Dendritic cell treated with granulocyte-macrophage colony-stimulating factor and Interleukin-4, amounts not matched to agents 40 ng/mL and 50 ng/mL, for 4 days (primary cell): ENCODE results near the gene SINHCAF.
"Not testable (repeated sequence)": the region's sequence is repeated elsewhere in the genome, so short reads cannot be mapped to it uniquely, and the experiment has no call there.

Experiments
- H3K27ac Mint-ChIP-seq: one replicate; pipeline ENCODE4 v1.8.0; 2022; ENCODE audit warnings: mild to moderate bottlenecking, mixed read lengths
- H3K27me3 Mint-ChIP-seq: one replicate; pipeline ENCODE4 v1.8.0; 2022; ENCODE audit warnings: mild to moderate bottlenecking, mixed read lengths
- H3K36me3 Mint-ChIP-seq: one replicate; pipeline ENCODE4 v1.8.0; 2022; ENCODE audit warnings: low read depth, mixed read lengths
- H3K4me1 Mint-ChIP-seq: one replicate; pipeline ENCODE4 v1.8.0; 2022; ENCODE audit warnings: low read depth, mixed read lengths
- H3K4me3 Mint-ChIP-seq: one replicate; pipeline ENCODE4 v1.8.0; 2022; ENCODE audit warnings: mild to moderate bottlenecking, moderate library complexity, mixed read lengths
- H3K9me3 Mint-ChIP-seq: one replicate; pipeline ENCODE4 v1.8.0; 2022; ENCODE audit warnings: mixed read lengths
- intact Hi-C: fragments of 100-400 bp; cut with micrococcal nuclease; formaldehyde crosslinking; loops from one replicate; pipeline ENCODE4 v1.15.0; 2022

SINHCAF gene

DNA sequence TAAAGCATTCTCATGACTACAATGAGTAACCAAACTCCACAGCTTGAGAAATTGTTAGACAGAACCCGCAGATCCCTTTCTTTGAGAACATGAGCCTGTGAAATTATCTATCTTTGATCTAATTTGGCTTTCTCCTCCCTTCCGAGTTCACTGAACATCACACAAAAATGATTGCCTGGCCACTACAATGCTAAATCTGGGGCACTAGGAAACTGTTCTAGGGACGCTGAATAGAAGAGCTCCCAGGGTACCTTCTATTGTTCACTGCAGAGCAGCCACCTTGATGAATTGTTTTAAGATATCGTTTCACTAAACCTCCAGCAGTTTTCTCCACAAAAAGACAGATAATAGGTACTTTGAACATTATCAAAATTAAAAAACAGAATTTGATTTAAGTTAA, 47.5 kb downstream of the SINHCAF start:
- H3K27ac Mint-ChIP-seq: no peak overlapping the region
- intact Hi-C loops: loop anchor here (10.0 kb wide), 1 partner anchor 164 kb away; no protein-coding TSS in a partner anchor
- H3K9me3 Mint-ChIP-seq: no peaks in the 10 kb centered on the region
- no peak overlapping the region for H3K4me3 Mint-ChIP-seq
- no peaks in the 10 kb centered on the region for H3K27me3 Mint-ChIP-seq
- H3K4me1 Mint-ChIP-seq: no peaks in the 10 kb centered on the region
- H3K36me3 Mint-ChIP-seq: peaks cover 75% of the 10 kb centered on the region

DNA sequence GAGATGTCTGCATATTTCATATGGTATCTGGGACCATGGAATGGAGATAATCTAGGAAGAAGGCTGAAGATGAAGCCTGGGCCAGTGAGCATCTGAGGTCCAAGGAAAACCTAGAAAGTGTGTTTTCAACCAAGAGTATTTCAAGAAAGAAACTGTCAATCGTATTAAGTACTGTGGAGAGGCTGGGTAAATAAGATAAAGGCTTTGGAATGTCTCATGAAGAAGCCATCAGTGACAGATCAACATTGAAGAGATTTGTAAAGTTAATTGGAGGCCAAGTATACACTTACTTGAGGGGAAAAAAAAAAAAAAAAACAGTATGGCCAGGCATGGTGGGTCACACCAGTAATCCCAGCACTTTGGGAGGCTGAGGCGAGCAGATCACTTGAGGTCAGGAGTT, 48.9 kb downstream of the SINHCAF start:
- H3K27ac Mint-ChIP-seq: no peak overlapping the region
- H3K36me3 Mint-ChIP-seq: peaks cover 63% of the 10 kb centered on the region
- H3K4me1 Mint-ChIP-seq: no peaks in the 10 kb centered on the region
- intact Hi-C loops: loop anchor here (10.0 kb wide), 1 partner anchor 162 kb away; no protein-coding TSS in a partner anchor
- no peaks in the 10 kb centered on the region for H3K9me3 Mint-ChIP-seq
- H3K27me3 Mint-ChIP-seq: no peaks in the 10 kb centered on the region
- no peak overlapping the region for H3K4me3 Mint-ChIP-seq

DNA sequence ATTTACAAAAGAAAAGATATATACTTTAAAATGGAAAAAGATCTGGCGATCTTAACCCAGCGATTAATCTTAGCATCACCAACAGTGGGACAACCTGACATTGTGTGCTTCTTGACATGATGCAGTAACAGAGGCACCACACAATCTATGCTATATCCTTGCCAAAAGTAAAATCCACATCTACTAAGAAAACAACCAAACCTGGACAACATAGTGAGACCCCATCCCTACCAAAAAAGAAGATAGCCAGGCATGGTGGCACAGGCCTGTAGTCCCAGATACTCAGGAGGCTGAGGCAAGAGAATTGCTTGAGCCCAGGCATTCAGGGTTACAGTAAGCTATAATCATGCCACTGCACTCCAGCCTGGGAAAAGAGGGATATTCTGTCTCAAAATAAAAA, 50.5 kb downstream of the SINHCAF start:
- H3K9me3 Mint-ChIP-seq: no peaks in the 10 kb centered on the region
- H3K36me3 Mint-ChIP-seq: peaks cover 64% of the 10 kb centered on the region
- no peaks in the 10 kb centered on the region for H3K4me1 Mint-ChIP-seq
- H3K27ac Mint-ChIP-seq: no peak overlapping the region
- no peaks in the 10 kb centered on the region for H3K27me3 Mint-ChIP-seq
- H3K4me3 Mint-ChIP-seq: no peak overlapping the region
- intact Hi-C loops: loop anchor here (10.0 kb wide), 1 partner anchor 161 kb away; no protein-coding TSS in a partner anchor

DNA sequence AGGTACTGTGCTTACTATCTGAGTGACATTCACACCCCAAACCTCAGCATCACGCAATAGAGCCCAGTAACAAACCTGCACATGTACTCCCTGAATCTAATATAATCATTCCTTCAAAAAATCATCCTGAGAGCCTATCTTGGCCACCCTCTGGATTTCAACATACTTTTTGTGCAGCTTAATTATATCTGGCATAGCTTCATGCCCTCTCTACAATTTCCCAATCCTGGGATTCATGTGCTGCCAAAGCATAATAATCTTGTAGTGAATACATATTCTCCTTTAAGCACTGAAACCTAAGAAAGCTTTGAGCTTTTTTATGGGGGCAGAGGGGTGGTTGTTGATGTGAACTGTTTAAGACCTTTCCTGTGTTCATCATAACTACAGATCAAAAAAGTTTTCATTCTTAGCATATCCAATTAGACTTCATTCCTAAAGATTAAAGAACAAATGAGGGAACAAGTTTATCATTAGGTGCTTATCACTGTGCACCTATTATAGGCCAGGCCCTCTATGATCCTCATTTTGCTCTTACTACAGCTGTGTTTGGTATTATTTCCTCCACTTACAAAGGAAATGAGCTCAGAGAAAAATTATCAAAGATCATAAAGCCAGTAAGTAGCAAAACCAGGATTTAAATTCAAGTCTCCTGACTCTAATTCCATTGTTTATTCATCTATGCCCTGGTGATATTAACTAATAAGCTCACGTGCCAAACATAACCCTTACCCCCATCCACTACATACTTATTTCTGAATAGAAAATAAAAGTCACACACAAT, 51.2 kb downstream of the SINHCAF start:
- peaks cover 57% of the 10 kb centered on the region for H3K36me3 Mint-ChIP-seq
- H3K27me3 Mint-ChIP-seq: no peaks in the 10 kb centered on the region
- no peaks in the 10 kb centered on the region for H3K4me1 Mint-ChIP-seq
- no peak overlapping the region for H3K4me3 Mint-ChIP-seq
- no peaks in the 10 kb centered on the region for H3K9me3 Mint-ChIP-seq
- intact Hi-C loops: loop anchor here (10.0 kb wide), 1 partner anchor 160 kb away; no protein-coding TSS in a partner anchor
- no peak overlapping the region for H3K27ac Mint-ChIP-seq

DNA sequence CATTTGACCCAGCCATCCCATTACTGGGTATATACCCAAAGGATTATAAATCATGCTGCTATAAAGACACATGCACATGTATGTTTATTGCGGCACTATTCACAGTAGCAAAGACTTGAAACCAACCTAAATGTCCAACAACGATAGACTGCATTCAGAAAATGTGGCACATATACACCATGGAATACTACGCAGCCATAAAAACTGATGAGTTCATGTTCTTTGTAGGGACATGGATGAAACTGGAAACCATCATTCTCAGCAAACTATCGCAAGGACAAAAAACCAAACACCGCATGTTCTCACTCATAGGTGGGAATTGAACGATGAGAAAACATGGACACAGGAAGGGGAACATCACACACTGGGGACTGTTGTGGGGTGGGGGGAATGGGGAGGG, 52.2 kb downstream of the SINHCAF start:
- not testable (repeated sequence) for H3K27ac Mint-ChIP-seq, H3K4me3 Mint-ChIP-seq, H3K4me1 Mint-ChIP-seq, H3K27me3 Mint-ChIP-seq, H3K9me3 Mint-ChIP-seq
- intact Hi-C loops: loop anchor here (2.0 to 10.0 kb wide), 2 partner anchors 159 to 427 kb away; no protein-coding TSS in a partner anchor
- H3K36me3 Mint-ChIP-seq: peaks cover 48% of the 10 kb centered on the region

DNA sequence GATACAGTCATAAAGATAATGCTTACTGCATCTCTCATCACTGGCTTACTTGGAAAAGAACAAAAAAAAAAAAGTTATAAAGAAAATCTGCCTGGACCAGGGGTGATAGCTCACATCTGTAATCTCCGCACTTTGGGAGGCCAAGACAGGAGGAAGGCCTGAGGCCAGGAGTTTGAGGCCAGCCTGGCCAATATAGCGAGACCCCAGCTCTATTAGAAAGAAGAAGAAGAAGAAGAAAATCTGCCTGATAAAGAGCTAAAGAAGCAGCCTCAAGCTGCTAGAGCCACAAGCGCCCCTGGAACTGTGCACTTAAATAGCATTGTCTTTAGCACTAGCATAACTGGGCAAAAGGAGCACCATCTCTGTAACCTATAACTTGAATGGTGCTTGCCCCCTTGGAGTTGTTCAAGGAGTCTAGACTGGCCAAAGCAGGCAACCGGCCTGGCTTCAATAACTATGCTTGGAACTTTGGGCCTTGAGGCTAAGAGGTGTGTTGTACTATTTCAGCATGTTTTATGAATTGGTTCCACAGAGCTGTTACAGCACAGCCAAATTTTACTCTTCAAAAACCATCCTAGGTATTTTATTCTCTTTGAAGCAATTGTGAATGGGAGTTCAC, 53.2 kb downstream of the SINHCAF start:
- Mint-ChIP-seq H3K4me1 (no peaks in the 10 kb centered on the region), H3K9me3 (no peaks in the 10 kb centered on the region), H3K36me3 (peaks cover 38% of the 10 kb centered on the region), H3K27me3 (no peaks in the 10 kb centered on the region), H3K27ac (no peak overlapping the region), H3K4me3 (no peak overlapping the region)
- intact Hi-C loops: loop anchor here (2.0 to 10.0 kb wide), 2 partner anchors 158 to 426 kb away; no protein-coding TSS in a partner anchor

DNA sequence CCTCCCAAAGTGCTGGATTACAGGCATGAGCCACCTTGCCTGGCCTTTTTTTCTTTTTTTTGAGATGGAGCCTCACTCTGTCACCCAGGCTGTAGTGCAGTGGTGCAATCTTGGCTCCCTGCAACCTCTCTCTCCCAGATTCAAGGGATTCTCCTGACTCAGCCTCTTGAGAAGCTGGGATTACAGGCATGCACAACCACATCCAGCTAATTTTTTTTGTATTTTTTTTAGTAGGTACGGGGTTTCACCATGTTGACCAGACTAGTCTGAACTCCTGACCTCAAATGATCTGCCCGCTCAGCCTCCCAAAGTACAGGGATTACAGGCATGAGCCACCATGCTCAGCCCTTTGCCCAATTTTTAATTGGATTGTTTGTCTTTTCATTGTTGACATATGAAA, 58.0 kb downstream of the SINHCAF start:
- H3K4me1 Mint-ChIP-seq: no peaks in the 10 kb centered on the region
- H3K9me3 Mint-ChIP-seq: no peaks in the 10 kb centered on the region
- H3K4me3 Mint-ChIP-seq: no peak overlapping the region
- no peaks in the 10 kb centered on the region for H3K27me3 Mint-ChIP-seq
- peaks cover 5% of the 10 kb centered on the region for H3K36me3 Mint-ChIP-seq
- intact Hi-C loops: no loop called here
- H3K27ac Mint-ChIP-seq: no peak overlapping the region

DNA sequence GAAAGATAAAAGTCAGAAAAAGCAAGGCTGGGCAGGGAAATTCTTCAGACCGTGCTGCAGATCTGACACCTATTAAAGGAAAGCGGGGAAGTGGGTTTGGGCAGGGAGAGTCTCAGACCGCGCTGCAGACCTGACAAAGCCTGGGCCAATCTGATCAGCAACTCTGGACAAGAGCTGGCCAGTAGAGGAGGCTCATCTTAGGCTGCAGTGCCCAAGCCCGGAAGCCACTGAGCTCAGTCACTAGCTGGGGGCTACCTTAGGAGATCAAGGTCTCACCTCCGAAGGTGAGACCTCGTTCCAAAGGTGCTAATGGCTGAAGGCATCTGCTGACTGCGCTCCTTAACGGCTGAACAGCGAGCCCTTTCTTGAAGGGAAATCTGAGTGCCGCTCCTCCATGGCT, 60.2 kb downstream of the SINHCAF start:
- no peaks in the 10 kb centered on the region for H3K4me1 Mint-ChIP-seq
- intact Hi-C loops: no loop called here
- peaks cover 2% of the 10 kb centered on the region for H3K36me3 Mint-ChIP-seq
- H3K27me3 Mint-ChIP-seq: no peaks in the 10 kb centered on the region
- H3K4me3 Mint-ChIP-seq: no peak overlapping the region
- H3K9me3 Mint-ChIP-seq: no peaks in the 10 kb centered on the region
- H3K27ac Mint-ChIP-seq: no peak overlapping the region

DNA sequence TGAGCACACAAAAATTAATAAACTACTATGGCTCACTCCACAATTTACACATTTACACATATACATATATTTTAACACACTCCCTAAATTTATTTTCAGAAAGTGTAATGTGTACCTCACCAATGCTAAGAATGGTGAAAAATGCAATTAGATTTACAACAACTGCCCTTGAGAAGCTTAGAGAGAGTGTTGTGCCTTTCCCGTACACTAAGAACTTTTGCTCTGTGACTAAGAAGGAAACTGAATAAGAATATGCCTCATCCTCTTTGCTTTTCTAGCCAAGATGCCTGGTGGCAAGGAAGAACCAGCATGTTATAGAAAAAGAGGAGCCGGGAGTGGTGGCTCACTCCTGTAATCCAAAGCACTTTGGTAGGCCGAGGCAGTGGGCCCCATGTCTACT, 62.3 kb downstream of the SINHCAF start:
- H3K4me3 Mint-ChIP-seq: no peak overlapping the region
- H3K36me3 Mint-ChIP-seq: no peaks in the 10 kb centered on the region
- intact Hi-C loops: no loop called here
- H3K4me1 Mint-ChIP-seq: no peaks in the 10 kb centered on the region
- H3K9me3 Mint-ChIP-seq: no peaks in the 10 kb centered on the region
- H3K27ac Mint-ChIP-seq: no peak overlapping the region
- no peaks in the 10 kb centered on the region for H3K27me3 Mint-ChIP-seq

DNA sequence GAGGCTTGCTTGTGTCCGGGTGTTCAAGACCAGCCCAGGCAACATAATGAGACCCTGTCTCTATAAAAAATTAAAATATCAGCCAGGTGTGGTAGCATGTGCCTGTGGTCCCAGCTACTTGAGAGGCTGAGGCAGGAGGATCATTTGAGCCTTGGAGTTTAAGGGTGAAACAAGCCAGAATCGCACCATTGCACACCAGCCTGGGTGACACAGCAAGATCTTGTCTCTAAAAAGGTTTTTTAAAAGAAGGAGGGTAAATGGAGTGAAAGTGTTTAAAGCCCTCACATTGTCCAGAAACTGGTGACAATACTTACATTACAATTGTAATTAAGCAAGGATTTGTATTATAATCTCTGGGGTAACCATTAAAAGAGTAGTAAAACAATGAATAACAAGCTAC, 64.2 kb downstream of the SINHCAF start:
- intact Hi-C loops: no loop called here
- no peaks in the 10 kb centered on the region for H3K36me3 Mint-ChIP-seq
- H3K27me3 Mint-ChIP-seq: no peaks in the 10 kb centered on the region
- H3K27ac Mint-ChIP-seq: no peak overlapping the region
- H3K4me1 Mint-ChIP-seq: no peaks in the 10 kb centered on the region
- no peaks in the 10 kb centered on the region for H3K9me3 Mint-ChIP-seq
- no peak overlapping the region for H3K4me3 Mint-ChIP-seq

DNA sequence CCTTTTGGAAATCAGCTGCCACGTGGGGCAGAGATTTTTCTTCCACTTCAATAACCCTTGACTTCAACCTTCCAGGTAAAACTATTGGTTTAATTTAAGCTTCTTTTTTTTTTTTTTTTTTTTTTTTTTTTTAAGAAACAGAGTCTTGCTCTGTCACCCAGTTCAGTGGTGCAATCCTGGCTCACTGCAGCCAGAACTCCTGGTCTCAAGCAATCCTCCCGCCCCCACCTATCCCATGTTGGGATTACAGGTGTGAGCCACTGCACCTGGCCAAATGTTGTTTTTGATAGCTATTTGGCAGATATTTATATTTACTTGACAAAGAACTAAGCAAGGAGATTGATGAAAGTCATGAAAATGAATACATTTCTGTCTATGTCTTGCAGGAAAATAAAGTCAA, 65.1 kb downstream of the SINHCAF start:
- Mint-ChIP-seq H3K9me3 (no peaks in the 10 kb centered on the region), H3K27ac (no peak overlapping the region), H3K4me1 (peaks cover 5% of the 10 kb centered on the region), H3K36me3 (no peaks in the 10 kb centered on the region), H3K27me3 (peaks cover 3% of the 10 kb centered on the region), H3K4me3 (no peak overlapping the region)
- intact Hi-C loops: no loop called here

DNA sequence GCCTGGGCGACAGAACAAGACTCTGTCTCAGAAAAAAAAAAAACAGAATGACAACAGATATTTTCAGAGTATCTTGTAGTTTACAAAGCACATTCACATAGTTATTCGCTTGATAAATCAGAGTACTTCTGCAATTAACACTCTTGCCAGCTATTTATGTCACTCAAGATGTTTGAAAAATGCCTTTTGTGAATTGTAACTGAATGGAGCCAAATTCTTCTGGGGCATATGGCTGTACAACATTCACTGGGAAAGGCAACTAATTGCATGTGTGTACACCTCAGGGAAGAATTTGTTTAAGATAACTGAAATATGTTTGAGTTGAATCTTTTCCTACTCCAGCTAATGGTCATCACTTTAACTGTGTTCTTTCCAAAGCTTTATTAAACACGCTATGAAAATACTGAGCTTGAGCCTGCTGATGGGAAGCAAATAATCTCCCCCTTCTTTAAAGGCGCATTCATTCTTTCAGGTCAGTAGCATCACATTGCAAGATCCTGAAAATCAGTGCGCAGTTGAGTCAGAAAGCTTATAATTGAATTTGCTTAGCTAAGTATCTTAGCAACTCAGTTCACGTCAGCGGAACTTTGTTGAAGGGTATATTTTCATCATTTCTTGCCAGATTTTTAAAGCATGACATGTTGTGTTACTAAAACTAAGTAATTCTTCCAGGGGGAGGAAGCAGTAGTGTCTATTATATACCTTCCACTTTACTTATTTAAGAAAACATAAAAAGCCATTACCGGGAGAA, 66.6 kb downstream of the SINHCAF start:
- no peaks in the 10 kb centered on the region for H3K36me3 Mint-ChIP-seq
- H3K4me3 Mint-ChIP-seq: no peak overlapping the region
- H3K9me3 Mint-ChIP-seq: no peaks in the 10 kb centered on the region
- intact Hi-C loops: loop anchor here (10.0 kb wide), 1 partner anchor 375 kb away; no protein-coding TSS in a partner anchor
- peaks cover 3% of the 10 kb centered on the region for H3K27me3 Mint-ChIP-seq
- peaks cover 7% of the 10 kb centered on the region for H3K4me1 Mint-ChIP-seq
- no peak overlapping the region for H3K27ac Mint-ChIP-seq

DNA sequence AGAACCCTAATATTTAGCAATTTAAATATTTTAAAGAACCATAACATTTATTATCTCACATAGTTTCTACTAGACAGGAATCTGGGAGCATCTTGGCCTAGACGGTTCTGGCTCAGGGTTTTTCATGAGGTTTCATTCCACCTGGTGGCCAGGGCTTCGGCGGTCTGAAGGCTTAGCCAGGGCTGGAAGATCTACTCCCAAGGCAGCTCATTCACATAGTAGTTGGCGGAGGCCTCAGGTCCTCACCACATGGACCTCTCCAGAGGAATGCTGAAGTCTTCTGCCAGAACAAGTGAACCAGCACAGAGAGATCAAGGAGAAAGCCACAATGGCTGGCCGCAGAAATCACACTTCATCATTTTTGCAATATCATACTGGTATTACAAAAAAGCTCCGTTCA, 68.2 kb downstream of the SINHCAF start:
- intact Hi-C loops: loop anchor here (10.0 kb wide), 1 partner anchor 377 kb away; no protein-coding TSS in a partner anchor
- Mint-ChIP-seq H3K27me3 (peaks cover 5% of the 10 kb centered on the region), H3K27ac (no peak overlapping the region), H3K4me3 (no peak overlapping the region), H3K4me1 (peaks cover 7% of the 10 kb centered on the region), H3K36me3 (no peaks in the 10 kb centered on the region), H3K9me3 (no peaks in the 10 kb centered on the region)
